Measurements from ENCODE around the gene MCM3AP.

Gene MCM3AP

GRCh38 chr21:46214478-46215340 is 70.7 kb downstream of the MCM3AP start:
- no peak overlapping the region for H3K27ac ChIP-seq (ENCODE audit: low read depth, low read length)
- no peaks in the 10 kb centered on the region for H3K9me3 ChIP-seq (ENCODE audit: control insufficient read depth, insufficient read depth, low read depth, low read length)
- no peaks in the 10 kb centered on the region for H3K27me3 ChIP-seq (ENCODE audit: control insufficient read depth, insufficient read depth, low read length)
- peak overlapping the region; percentile 23 for H3K9ac ChIP-seq (ENCODE audit: low read length)
- H3K4me1 ChIP-seq (ENCODE audit: control insufficient read depth, insufficient read depth, low read length), result no peaks in the 10 kb centered on the region
- no peak overlapping the region for H3K4me3 ChIP-seq (ENCODE audit: low read depth, low read length)
- H3K36me3 ChIP-seq (ENCODE audit: control insufficient read depth, insufficient read depth, low read length), result peaks cover 78% of the 10 kb centered on the region

GRCh38 chr21:46213620-46214286 is 71.7 kb downstream of the MCM3AP start:
- Histone ChIP-seq H3K4me3 (ENCODE audit: low read depth, low read length) (no peak overlapping the region), H3K9ac (ENCODE audit: low read length) (no peak overlapping the region), H3K9me3 (ENCODE audit: control insufficient read depth, insufficient read depth, low read depth, low read length) (no peaks in the 10 kb centered on the region), H3K27ac (ENCODE audit: low read depth, low read length) (peak overlapping the region; percentile 42; the same call in 1 of the 2 replicates), H3K36me3 (ENCODE audit: control insufficient read depth, insufficient read depth, low read length) (peaks cover 76% of the 10 kb centered on the region), H3K4me1 (ENCODE audit: control insufficient read depth, insufficient read depth, low read length) (no peaks in the 10 kb centered on the region), H3K27me3 (ENCODE audit: control insufficient read depth, insufficient read depth, low read length) (no peaks in the 10 kb centered on the region)

- no peak overlapping the region for H3K4me3 ChIP-seq (ENCODE audit: low read depth, low read length)
- H3K9me3 ChIP-seq (ENCODE audit: control insufficient read depth, insufficient read depth, low read depth, low read length), result no peaks in the 10 kb centered on the region
- H3K9ac ChIP-seq (ENCODE audit: low read length), result no peak overlapping the region
- H3K4me1 ChIP-seq (ENCODE audit: control insufficient read depth, insufficient read depth, low read length), result no peaks in the 10 kb centered on the region
- H3K27ac ChIP-seq (ENCODE audit: low read depth, low read length), result no peak overlapping the region; the same call in 1 of the 2 replicates
- no peaks in the 10 kb centered on the region for H3K27me3 ChIP-seq (ENCODE audit: control insufficient read depth, insufficient read depth, low read length)
- peaks cover 84% of the 10 kb centered on the region for H3K36me3 ChIP-seq (ENCODE audit: control insufficient read depth, insufficient read depth, low read length)
Observed at GRCh38 chr21:46212721-46213484, 72.5 kb downstream of the MCM3AP start.

GRCh38 chr21:46211786-46212720 is 73.4 kb downstream of the MCM3AP start:
- Histone ChIP-seq H3K36me3 (ENCODE audit: control insufficient read depth, insufficient read depth, low read length) (peaks cover 86% of the 10 kb centered on the region), H3K9me3 (ENCODE audit: control insufficient read depth, insufficient read depth, low read depth, low read length) (no peaks in the 10 kb centered on the region), H3K9ac (ENCODE audit: low read length) (no peak overlapping the region), H3K27me3 (ENCODE audit: control insufficient read depth, insufficient read depth, low read length) (no peaks in the 10 kb centered on the region), H3K4me1 (ENCODE audit: control insufficient read depth, insufficient read depth, low read length) (no peaks in the 10 kb centered on the region), H3K4me3 (ENCODE audit: low read depth, low read length) (no peak overlapping the region), H3K27ac (ENCODE audit: low read depth, low read length) (no peak overlapping the region; the same call in 1 of the 2 replicates)

GRCh38 chr21:46211376-46211775 is 74.0 kb downstream of the MCM3AP start:
- no peak overlapping the region for H3K9ac ChIP-seq (ENCODE audit: low read length)
- H3K27me3 ChIP-seq (ENCODE audit: control insufficient read depth, insufficient read depth, low read length), result no peaks in the 10 kb centered on the region
- no peaks in the 10 kb centered on the region for H3K4me1 ChIP-seq (ENCODE audit: control insufficient read depth, insufficient read depth, low read length)
- no peaks in the 10 kb centered on the region for H3K9me3 ChIP-seq (ENCODE audit: control insufficient read depth, insufficient read depth, low read depth, low read length)
- no peak overlapping the region for H3K27ac ChIP-seq (ENCODE audit: low read depth, low read length)
- no peak overlapping the region for H3K4me3 ChIP-seq (ENCODE audit: low read depth, low read length)
- peaks cover 90% of the 10 kb centered on the region for H3K36me3 ChIP-seq (ENCODE audit: control insufficient read depth, insufficient read depth, low read length)

GRCh38 chr21:46210378-46211136 is 74.9 kb downstream of the MCM3AP start:
- H3K4me1 ChIP-seq (ENCODE audit: control insufficient read depth, insufficient read depth, low read length), result no peaks in the 10 kb centered on the region
- no peaks in the 10 kb centered on the region for H3K27me3 ChIP-seq (ENCODE audit: control insufficient read depth, insufficient read depth, low read length)
- no peak overlapping the region for H3K9ac ChIP-seq (ENCODE audit: low read length)
- H3K4me3 ChIP-seq (ENCODE audit: low read depth, low read length), result no peak overlapping the region
- H3K9me3 ChIP-seq (ENCODE audit: control insufficient read depth, insufficient read depth, low read depth, low read length), result no peaks in the 10 kb centered on the region
- H3K36me3 ChIP-seq (ENCODE audit: control insufficient read depth, insufficient read depth, low read length), result peaks cover 90% of the 10 kb centered on the region
- no peak overlapping the region for H3K27ac ChIP-seq (ENCODE audit: low read depth, low read length)

GRCh38 chr21:46208761-46209721 is 76.4 kb downstream of the MCM3AP start:
- H3K9ac ChIP-seq (ENCODE audit: low read length), result no peak overlapping the region
- H3K4me1 ChIP-seq (ENCODE audit: control insufficient read depth, insufficient read depth, low read length), result no peaks in the 10 kb centered on the region
- H3K9me3 ChIP-seq (ENCODE audit: control insufficient read depth, insufficient read depth, low read depth, low read length), result no peaks in the 10 kb centered on the region
- H3K36me3 ChIP-seq (ENCODE audit: control insufficient read depth, insufficient read depth, low read length), result peaks cover 91% of the 10 kb centered on the region
- H3K27ac ChIP-seq (ENCODE audit: low read depth, low read length), result no peak overlapping the region
- no peaks in the 10 kb centered on the region for H3K27me3 ChIP-seq (ENCODE audit: control insufficient read depth, insufficient read depth, low read length)
- no peak overlapping the region for H3K4me3 ChIP-seq (ENCODE audit: low read depth, low read length)

GRCh38 chr21:46207920-46208591 is 77.4 kb downstream of the MCM3AP start:
- H3K27me3 ChIP-seq (ENCODE audit: control insufficient read depth, insufficient read depth, low read length), result no peaks in the 10 kb centered on the region
- no peak overlapping the region for H3K4me3 ChIP-seq (ENCODE audit: low read depth, low read length)
- H3K4me1 ChIP-seq (ENCODE audit: control insufficient read depth, insufficient read depth, low read length), result peaks cover 1% of the 10 kb centered on the region
- peaks cover 91% of the 10 kb centered on the region for H3K36me3 ChIP-seq (ENCODE audit: control insufficient read depth, insufficient read depth, low read length)
- H3K9ac ChIP-seq (ENCODE audit: low read length), result no peak overlapping the region
- H3K27ac ChIP-seq (ENCODE audit: low read depth, low read length), result no peak overlapping the region
- H3K9me3 ChIP-seq (ENCODE audit: control insufficient read depth, insufficient read depth, low read depth, low read length), result no peaks in the 10 kb centered on the region
